HG03439 (cell line): ENCODE measurements around the gene MYMK.

Experiments used
- ATAC-seq: cut with Tn5 transposase; IDR thresholded peaks from one replicate; pipeline ENCODE4 v1.9.1; 2021; ENCODE audit warnings: mild to moderate bottlenecking, moderate library complexity; ENCODE audit not compliant: unreplicated experiment

MYMK gene

DNA sequence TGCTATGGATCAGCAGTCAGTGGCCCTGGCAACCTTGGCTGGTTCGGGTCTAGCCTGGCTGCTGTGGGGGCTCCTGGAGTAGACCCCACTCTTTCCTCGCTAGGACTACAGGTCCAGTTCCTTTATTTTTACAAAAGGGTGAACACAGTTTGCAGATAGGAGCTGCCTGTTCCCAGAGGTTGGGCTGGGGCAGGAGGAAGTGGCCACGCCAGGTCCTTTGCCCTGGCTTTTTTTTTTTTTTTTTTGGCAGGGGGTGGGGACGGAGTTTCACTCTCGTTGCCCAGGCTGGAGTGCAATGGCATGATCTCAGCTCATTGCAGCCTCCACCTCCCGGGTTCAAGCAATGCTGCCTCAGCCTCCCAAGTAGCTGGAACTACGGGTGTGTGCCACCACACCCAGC is 53.8 kb downstream of the MYMK start:
- no peak for ATAC-seq

DNA sequence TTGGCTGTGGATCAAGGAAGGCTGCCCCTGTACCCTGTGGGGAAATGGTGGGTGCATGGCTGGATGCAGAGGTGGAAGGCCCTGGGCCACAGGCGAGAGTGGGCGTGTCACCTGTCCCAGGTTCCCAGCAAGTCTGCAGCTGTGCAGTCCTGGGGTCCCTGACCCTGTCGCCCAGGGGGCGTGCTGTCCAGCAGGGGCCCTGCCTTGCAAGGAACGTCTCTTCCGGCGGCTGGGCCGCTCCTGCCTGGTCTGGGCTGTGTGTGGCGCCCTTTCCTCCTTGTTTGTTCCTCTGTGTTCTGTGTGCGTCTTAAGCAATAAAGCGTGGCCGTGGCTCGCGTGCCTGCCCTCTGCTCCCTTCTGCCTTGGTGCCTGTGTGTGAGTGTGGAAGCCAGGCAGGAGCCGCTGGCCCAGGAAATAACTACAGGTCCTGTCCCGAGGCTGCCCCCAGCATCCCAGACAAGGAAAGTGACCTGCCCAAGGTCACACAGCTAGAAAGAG is 54.3 kb downstream of the MYMK start:
- ATAC-seq, result no peak

DNA sequence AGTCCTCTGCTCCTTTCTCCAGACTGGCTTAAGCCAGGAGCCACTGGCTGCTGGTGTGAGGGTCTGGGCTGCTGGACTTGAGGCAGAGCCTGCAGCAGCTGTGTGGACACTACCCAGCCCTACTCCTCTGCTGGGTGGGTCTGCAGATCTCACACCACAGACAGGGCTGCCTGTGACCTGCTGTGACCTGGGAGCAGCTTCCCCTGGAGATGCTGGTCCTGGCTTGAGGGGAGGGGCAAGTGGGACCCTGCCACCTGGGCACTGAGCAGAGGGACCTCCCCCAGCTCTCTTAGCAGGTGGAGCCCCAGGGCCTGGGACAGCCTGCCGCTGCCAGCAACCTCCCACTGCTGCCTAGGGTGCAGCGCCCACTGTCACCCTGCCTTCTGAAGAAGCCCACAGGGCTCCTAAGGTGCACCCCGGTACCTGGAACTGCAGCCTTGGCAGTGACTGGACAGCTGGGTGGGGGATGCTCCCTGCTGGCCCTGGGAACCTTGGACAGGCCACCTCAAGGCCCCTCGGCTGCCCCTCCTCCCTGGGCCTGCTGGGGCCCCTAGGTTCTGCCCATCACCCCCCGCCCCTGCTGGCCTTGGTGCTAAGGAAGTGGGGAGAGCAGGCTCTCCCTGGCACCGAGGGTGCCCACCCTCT is 55.9 kb downstream of the MYMK start:
- no peak for ATAC-seq

- ATAC-seq, result no peak
These were observed 56.4 kb downstream of the MYMK start for GRCh38 chr9:133468374-133468773.

GRCh38 chr9:133467101-133467500 is 57.7 kb downstream of the MYMK start:
- ATAC-seq, result no peak

DNA sequence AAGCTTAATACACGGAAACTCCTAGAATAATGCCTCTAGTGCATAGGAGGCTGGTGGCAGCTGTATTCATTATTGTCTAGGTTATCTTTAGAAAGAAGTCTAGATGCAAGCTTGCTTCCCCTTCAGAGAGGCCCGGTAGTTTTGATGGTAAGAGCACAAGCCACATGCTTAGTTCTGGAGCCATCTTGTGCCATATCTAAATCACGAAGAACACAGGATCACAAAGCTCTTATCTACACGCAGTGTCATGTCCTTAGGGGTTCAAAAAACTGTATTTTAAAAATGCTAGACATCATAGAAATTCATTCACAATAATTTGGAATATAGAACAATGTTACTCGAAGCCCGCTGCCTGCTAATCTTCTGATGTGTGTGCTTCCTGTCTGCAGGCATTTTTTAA is 58.8 kb downstream of the MYMK start:
- ATAC-seq, result no peak

DNA sequence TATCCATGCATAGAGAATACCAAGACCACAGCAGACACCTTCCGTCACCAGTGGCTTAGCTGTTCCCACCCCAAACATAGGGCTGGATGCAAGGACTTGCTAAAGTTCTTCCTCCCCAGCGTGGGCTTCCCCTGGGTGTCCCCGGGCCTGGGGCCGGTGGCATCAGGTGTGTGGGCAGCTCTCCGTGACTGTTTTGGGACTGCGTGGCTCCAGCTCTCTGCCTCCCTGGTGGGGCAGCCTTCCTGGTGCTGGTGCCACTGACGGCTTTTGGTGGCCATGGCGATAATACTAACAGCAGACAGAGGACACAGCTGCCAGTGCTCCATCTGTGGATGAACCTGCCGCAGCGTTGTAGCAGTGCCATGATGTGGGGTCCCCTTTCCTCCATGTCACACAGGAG is 60.1 kb downstream of the MYMK start:
- ATAC-seq, result no peak
